ENCODE results near the gene GRHPR.

GRCh38 chr9:37426846-37427245, 4.3 kb downstream of the GRHPR start:
- no peak for TF ChIP-seq CTCF (IDR thresholded peaks at IDR 0.05; ENCODE audit: insufficient read depth, low read length)
- TF ChIP-seq, protein P1, sequence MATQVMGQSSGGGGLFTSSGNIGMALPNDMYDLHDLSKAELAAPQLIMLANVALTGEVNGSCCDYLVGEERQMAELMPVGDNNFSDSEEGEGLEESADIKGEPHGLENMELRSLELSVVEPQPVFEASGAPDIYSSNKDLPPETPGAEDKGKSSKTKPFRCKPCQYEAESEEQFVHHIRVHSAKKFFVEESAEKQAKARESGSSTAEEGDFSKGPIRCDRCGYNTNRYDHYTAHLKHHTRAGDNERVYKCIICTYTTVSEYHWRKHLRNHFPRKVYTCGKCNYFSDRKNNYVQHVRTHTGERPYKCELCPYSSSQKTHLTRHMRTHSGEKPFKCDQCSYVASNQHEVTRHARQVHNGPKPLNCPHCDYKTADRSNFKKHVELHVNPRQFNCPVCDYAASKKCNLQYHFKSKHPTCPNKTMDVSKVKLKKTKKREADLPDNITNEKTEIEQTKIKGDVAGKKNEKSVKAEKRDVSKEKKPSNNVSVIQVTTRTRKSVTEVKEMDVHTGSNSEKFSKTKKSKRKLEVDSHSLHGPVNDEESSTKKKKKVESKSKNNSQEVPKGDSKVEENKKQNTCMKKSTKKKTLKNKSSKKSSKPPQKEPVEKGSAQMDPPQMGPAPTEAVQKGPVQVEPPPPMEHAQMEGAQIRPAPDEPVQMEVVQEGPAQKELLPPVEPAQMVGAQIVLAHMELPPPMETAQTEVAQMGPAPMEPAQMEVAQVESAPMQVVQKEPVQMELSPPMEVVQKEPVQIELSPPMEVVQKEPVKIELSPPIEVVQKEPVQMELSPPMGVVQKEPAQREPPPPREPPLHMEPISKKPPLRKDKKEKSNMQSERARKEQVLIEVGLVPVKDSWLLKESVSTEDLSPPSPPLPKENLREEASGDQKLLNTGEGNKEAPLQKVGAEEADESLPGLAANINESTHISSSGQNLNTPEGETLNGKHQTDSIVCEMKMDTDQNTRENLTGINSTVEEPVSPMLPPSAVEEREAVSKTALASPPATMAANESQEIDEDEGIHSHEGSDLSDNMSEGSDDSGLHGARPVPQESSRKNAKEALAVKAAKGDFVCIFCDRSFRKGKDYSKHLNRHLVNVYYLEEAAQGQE (IDR thresholded peaks at IDR 0.05; ENCODE audit: insufficient replicate concordance, low read depth): no peak
- TF ChIP-seq POLR2AphosphoS5 (IDR thresholded peaks at IDR 0.05; ENCODE audit: low read depth): no peak

Data from HL-60 (cell line).